ENCODE data around the gene PLAGL2.
"Not testable (repeated sequence)": the region's sequence is repeated elsewhere in the genome, so short reads cannot be mapped to it uniquely, and the experiment has no call there.

Gene PLAGL2

GRCh38 chr20:32203356-32204204 lies 4.0 kb downstream of the PLAGL2 start:
- DNase-seq: no peak

DNA sequence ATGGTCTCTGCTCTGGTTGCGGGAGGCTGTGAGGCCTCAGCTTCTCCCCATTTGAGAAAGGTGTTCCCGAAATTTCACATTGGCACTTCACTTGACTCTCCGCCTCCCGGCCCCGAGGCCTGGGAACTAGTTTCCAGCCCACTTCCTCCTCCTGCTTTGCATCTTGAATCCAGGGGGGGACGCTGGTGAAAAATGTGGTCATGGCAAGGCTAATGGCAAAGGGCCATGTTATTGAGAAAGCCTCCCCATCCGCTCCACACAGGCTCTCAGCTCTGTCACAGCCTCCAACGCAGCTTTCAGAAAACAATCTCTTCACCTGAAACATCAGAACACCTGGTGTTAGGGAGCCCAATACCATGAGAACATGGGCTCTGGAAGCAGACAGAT lies 5.6 kb downstream of the PLAGL2 start:
- no peak for DNase-seq

DNA sequence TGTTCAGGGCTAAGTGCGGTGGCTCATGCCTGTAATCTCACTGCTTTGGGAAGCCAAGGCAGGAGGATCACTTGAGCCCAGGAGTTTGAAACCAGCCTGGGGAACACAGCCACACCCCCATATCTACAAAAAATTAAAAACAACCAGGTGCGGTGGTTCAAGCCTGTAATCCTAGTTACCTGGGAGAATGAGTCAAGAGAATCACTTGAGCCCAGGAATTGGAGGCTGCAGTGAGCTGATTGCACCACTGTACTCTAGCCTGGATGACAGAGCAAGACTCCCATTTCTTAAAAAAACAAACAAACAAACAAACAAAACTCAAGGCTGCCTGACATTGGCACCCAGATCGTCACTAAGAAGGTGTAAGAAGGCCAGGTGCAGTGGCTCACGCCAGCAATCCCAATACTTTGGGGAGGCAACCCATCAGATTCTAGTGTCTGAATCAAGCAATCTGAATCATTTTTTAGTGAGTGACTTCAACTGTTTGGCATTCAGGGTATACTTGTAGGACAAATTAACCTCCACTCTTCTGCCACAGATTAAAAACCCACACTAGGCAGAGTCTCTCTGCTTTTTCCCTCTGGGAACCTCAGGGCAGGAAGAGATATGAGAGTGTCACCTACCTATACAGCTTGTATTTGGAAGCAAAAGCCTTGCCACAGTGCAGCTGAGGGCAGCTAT lies 6.1 kb downstream of the PLAGL2 start:
- no peak for DNase-seq

GRCh38 chr20:32199006-32199405 lies 8.5 kb downstream of the PLAGL2 start:
- no peak for DNase-seq

DNA sequence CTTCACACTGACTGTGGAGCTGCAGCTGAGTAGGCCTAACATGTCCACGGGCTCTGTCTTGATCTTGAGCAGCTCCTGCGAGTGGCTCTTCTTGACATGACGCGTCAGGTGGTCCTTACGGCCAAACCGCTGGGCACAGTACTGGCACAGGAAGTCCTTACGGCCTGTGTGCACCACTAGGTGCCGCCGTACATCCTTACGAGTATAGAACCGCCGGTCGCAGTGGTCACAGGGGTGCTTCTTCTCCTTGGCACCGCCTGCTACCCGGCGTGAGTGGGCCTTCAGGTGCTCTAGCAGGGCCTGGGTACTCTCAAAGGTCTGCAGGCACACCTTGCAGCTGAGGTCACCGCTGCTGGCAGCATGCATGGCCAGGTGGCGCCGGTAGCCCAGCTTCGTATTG lies 10.4 kb downstream of the PLAGL2 start:
- not testable (repeated sequence) for DNase-seq

DNA sequence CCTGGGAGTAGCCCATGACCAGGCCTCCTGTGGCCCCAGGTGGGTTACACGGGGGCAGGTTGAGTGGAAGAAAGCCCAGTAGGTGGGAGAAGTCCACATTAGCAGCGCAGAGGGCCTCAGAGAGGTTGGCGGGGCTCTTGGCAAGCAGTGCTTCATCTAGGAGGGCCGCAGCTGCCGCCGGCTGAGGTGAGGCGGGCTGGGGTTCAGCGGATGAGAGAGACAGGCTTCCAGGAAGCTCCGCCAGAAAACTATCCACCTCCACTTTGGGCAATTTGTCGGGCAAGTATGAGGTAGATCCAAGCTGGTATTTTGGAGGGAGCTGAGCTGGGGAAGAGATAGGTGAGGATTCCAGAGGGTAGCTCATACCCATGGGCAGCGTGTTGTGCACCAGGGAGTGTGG lies 10.9 kb downstream of the PLAGL2 start:
- DNase-seq: not testable (repeated sequence)

GRCh38 chr20:32195581-32195980 lies 12.0 kb downstream of the PLAGL2 start:
- DNase-seq: no peak

GRCh38 chr20:32193996-32194395 lies 13.5 kb downstream of the PLAGL2 start:
- no peak for DNase-seq

DNA sequence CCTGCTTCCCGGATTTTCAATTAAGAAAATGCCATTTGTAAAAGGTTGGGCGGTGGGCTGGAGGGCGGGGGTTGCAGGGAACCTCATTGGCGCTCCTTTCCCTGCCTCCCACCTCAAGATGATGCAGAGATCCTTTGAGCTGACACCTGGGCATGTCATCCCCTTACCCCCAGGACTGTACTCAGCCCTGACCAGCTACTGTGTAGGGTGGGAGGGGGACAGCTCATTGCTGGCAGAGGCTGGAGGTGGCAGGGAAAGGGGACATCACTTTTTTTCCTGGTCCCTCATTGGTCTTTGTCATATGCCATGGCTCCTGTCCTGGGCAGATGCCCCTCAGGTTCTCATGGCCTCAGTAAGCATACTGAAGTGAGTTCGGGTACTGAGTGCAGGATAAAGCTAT lies 14.2 kb downstream of the PLAGL2 start:
- not testable (repeated sequence) for DNase-seq

DNA sequence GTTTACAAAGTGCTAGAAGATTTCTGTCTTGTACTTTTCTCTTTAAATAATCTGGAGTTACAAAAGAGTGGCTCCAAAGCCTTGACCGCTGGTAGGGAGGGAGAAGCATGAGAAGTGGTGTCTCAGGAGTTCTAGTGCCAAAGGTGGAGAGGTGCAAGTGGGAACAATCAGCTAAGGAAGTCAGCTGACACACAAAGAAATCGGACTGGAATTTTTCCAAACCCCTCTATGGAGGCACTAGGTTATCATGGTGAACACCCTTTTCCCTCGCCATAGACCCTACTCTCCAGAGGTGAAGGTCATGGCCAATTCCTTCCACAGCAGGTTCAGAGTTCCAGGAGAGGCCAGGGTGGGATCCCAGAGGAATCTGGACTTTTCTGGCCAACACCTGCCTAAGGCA lies 14.8 kb downstream of the PLAGL2 start:
- DNase-seq: no peak

DNA sequence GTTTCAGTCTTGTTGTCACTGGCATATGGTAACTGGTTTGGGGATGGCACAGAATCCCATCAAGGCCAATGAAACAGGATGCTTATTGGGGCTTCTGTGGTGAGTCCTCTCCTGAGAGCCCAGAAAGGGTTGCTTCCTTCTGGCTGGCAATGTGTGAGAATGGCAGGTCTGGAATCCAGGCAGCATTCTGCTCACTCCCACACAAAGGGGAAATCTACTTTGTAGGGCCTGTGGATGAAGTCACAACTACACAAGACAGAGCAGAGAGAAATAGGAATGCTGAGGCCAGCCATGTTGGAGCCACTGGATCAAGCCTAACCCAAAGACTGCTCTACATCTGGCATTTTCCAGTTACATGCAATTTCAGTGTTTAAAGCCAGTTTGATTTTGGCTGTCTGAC lies 15.7 kb downstream of the PLAGL2 start:
- DNase-seq: no peak

DNA sequence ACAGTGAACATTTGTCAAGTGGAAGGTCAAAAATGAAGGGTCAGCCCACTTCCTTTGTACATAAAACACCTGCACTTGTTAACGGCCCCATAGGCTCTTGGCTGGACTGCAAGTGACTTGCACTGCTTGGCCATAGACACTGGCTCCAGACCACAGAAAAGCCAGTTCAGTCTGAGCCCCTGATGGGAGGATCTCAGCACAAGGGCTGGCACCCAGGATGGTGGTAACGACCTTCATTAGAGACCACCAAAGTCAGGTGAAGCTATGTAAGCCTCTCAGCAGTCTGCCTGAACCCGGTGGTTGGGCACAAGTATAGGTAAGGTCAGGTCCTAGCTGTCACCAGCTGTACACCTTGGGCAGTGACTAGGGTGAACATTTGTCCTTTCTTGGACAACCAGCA lies 16.1 kb downstream of the PLAGL2 start:
- DNase-seq: no peak

GRCh38 chr20:32190616-32191415 lies 16.7 kb downstream of the PLAGL2 start:
- DNase-seq: no peak

DNA sequence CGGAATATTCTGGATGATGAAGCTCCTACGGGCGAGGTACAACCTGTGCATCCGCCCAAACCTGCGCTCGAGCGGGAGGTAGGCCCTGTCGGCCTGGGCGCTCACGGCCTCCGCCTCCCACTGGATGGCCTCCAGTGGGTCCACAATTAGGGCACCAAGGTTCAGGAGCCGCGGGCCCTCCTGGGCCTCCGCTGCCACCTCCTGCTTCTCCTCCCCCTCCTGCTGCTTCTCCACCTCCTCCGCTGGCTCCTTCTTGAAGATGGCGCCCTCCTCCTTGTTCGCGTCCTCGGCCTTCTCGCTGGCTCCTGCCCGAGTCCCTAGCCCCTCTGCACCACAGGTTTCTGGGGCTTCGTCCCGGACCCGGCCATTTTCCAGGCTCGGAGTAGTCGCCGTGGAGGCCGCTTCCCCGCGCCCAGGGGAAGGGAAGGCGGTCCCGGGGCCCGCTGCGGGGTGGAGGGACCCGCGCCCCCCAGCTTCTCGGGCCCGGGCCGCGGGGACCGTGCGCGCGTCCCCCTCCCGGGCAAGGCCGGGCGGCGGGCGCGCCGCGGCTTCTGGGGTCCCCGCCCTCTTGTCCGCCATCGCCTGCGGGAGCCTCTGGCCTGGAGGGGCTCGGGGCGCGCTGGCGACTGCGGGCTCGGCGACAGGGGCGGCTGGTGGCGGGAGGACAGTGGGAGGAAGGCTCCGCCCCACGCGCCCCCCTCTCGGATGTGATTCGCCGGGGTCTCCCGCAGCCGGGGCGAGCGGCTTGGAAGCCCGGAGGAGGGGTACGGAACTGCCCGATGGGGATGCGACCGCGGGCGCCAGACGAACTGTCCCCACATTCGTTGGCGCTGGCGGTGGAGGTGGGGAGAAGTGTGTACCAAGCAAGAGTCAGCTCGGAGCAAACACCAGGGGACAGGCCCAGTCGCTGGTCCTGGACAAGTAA lies 17.6 kb downstream of the PLAGL2 start:
- DNase-seq: peak; percentile 21

GRCh38 chr20:32189123-32189410 lies 18.5 kb downstream of the PLAGL2 start:
- no peak for DNase-seq

DNA sequence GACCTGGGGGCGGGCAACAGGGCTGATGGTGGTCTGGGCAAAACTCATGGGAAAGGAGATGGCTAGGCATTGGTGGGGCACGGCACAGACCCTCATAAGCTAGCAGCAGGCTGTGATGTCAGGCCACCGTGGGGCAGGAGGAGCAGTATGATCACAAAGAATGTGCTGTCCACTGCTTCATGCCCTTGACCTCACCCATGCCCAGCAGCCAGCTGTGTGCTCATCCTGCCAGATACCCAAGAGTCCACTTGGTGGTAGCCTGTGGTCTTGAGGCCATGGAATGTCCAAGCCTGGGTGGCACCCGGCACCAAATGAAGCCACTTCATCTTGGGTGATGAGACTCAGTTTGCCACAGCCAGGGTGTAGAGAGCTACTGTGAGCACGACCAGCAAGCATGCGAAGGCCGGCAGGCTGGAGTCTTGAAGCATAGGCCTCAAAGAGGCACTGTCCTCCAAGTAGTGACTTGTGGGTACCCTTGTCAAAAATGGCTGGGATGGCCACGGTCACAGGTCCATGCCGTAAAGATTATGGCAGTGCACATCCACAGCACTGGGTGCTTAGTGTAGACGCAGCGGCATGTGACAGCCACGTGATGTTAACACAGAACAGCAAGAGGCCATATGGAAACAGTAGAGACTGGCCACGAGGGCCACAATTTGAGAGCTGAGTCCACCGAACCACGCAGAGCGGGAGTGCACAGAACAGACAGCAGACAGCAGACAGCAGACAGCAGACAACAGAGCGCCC lies 19.0 kb downstream of the PLAGL2 start:
- no peak for DNase-seq

- no peak for DNase-seq
Observed at GRCh38 chr20:32186506-32186905, 21.0 kb downstream of the PLAGL2 start.

DNA sequence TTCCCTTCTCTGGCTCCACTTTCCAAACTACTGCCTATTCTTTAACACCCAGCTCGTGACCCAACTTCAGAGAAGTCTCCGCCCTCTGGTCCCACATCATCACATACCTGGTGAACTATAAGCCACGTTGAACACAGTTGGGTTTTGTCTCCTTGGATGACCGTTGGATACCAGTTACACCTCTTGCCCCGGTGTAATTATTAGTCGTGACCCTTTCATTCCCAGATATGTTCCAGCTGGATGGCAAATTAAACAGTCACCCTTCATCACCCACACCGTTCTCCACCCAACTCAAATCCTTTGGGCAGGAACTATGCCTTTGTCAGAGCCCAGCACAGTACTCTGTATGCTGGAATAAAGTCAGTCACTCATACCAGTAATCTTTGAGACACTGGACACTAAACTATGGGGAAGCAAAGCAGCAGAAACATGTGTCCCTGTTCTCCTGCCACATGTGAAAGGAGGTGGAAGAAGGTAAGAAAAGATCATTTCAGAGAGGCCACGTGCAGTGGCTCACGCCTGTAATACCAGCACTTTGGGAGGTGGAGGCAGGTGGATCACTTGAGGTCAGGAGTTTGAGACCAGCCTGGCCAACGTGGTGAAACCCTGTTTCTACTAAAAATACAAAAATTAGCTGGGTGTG lies 22.5 kb downstream of the PLAGL2 start:
- no peak for DNase-seq

- no peak for DNase-seq
Observed at GRCh38 chr20:32183947-32184635, 23.5 kb downstream of the PLAGL2 start.

GRCh38 chr20:32181606-32182005 lies 25.9 kb downstream of the PLAGL2 start:
- no peak for DNase-seq

- no peak for DNase-seq
Observed at GRCh38 chr20:32179934-32180333, 27.6 kb downstream of the PLAGL2 start.
